Measurements from ENCODE around the gene TRIM3.

- no peak for TF ChIP-seq EZH2phosphoT487 (IDR thresholded peaks at IDR 0.05; ENCODE audit: borderline replicate concordance, low read length)
- TF ChIP-seq CTCF (IDR thresholded peaks at IDR 0.05; ENCODE audit: low read depth, low read length, poor library complexity, severe bottlenecking) = no peak
Observed at GRCh38 chr11:6474806-6475500, 1.2 kb upstream of the TRIM3 start.
